GM12878 (cell line): ENCODE measurements around the gene PFKL. TPM values are rescaled to one million over a fixed set of nuclear protein-coding genes. Genes with fewer than 3 reads are reported as not detected.

Experiments used
- ATAC-seq: fragments of 200-7000 bp; cut with Tn5 transposase; 3 replicates; pipeline ENCODE4 v1.9.1; 2020; ENCODE audit warnings: mild to moderate bottlenecking, moderate library complexity
- BruUV-seq: library from RNA; stranded (reverse); fragments of 400-500 nt; replicated peaks from 2 replicates; lab custom pipeline; 2021; lab: Mats Ljungman, UMichigan
- CTCF ChIA-PET: fragments of 300-600 bp; sonication (Branson Sonifier 250); formaldehyde crosslinking; extraction: SDS; loops from one replicate; lab custom pipeline; 2021; ENCODE audit warnings: inconsistent platforms; lab: Yijun Ruan, JAX
- POLR2A ChIA-PET: fragments of 350-600 bp; formaldehyde crosslinking; extraction: SDS; loops from one replicate; lab custom pipeline; 2021; ENCODE audit warnings: inconsistent platforms; lab: Charles Lee
- RAD21 ChIA-PET: fragments of 300-600 bp; sonication (Branson Sonifier 250); formaldehyde crosslinking; loops from one replicate; lab custom pipeline; 2023; ENCODE audit warnings: antibody characterized with exemption; ENCODE audit not compliant: unreplicated experiment; lab: Charles Lee
- SMC1A ChIA-PET: fragments of 300-600 bp; sonication (Branson Sonifier 250); formaldehyde crosslinking; loops from one replicate; lab custom pipeline; 2023; ENCODE audit not compliant: unreplicated experiment, uncharacterized antibody; lab: Charles Lee
- DNase-seq: peaks from one replicate; pipeline ENCODE4 v3.0.0-alpha.2; 2011; ENCODE audit warnings: low read depth, low spot score
- FAIRE-seq: peaks from 3 replicates; lab custom pipeline; 2011; peaks lifted over from hg19 to GRCh38; lab: Jason Lieb, UNC
- H2AFZ ChIP-seq: 2 replicates; pipeline ENCODE4 v1.6.0; 2011; ENCODE audit warnings: low read depth, low read length, control low read depth; ENCODE audit not compliant: control insufficient read depth
- H3K27ac ChIP-seq: 2 replicates; pipeline ENCODE4 v1.5.1; 2011; ENCODE audit warnings: control low read depth; ENCODE audit not compliant: control insufficient read depth, insufficient read depth
- H3K27me3 ChIP-seq, 2 experiments: replicated peaks in 1 of 2; 2 replicates each; pipeline versions ENCODE4 v1.6.0 to v1.6.1; 2011; ENCODE audit warnings: low read length in 1 of 2; ENCODE audit not compliant: control insufficient read depth in 2 of 2, insufficient read depth in 2 of 2
- H3K36me3 ChIP-seq, 2 experiments: 2 replicates each; pipeline ENCODE4 v1.5.1; 2011; ENCODE audit warnings: low read length in 1 of 2; ENCODE audit not compliant: control insufficient read depth in 2 of 2, insufficient read depth in 2 of 2
- H3K4me1 ChIP-seq: 2 replicates; pipeline ENCODE4 v1.6.1; 2011; ENCODE audit warnings: mild to moderate bottlenecking, low read length, moderate library complexity, mixed read lengths; ENCODE audit not compliant: control insufficient read depth, insufficient read depth
- H3K4me2 ChIP-seq: 2 replicates; pipeline ENCODE4 v1.6.0; 2011; ENCODE audit warnings: control low read depth; ENCODE audit not compliant: control insufficient read depth, insufficient read depth
- H3K4me3 ChIP-seq: fragments of 200-600 bp; sonication (generic); 2 replicates; pipeline ENCODE4 v1.5.1; 2016
- H3K79me2 ChIP-seq: 2 replicates; pipeline ENCODE4 v1.6.0; 2011; ENCODE audit warnings: low read length; ENCODE audit not compliant: control insufficient read depth, insufficient read depth
- H3K9ac ChIP-seq: 2 replicates; pipeline ENCODE4 v1.8.0; 2011; ENCODE audit warnings: low read length, control low read depth, mixed read lengths; ENCODE audit not compliant: control insufficient read depth, insufficient read depth
- H3K9me3 ChIP-seq: replicated peaks from 3 replicates; pipeline ENCODE4 v1.5.1; 2011; ENCODE audit warnings: mild to moderate bottlenecking, low read length; ENCODE audit not compliant: control insufficient read depth, insufficient read depth
- H4K20me1 ChIP-seq: 2 replicates; pipeline ENCODE4 v1.6.0; 2011; ENCODE audit not compliant: control insufficient read depth, insufficient read depth
- FOXK2 ChIP-seq: fragments of 450-650 bp; IDR thresholded peaks from 2 replicates; pipeline ENCODE4 v1.6.1; 2017; ENCODE audit warnings: mild to moderate bottlenecking, moderate library complexity
- MAX ChIP-seq: IDR thresholded peaks from 2 replicates; pipeline ENCODE4 v1.6.1; 2012; ENCODE audit warnings: low read depth, low read length, improper control_type of control experiment
- MTA2 ChIP-seq: fragments of 450-650 bp; IDR thresholded peaks from 2 replicates; pipeline ENCODE4 v1.6.1; 2016; ENCODE audit warnings: low read depth, mild to moderate bottlenecking, moderate library complexity
- MTA3 ChIP-seq: IDR thresholded peaks from 2 replicates; pipeline ENCODE4 v1.6.1; 2012; ENCODE audit warnings: low read length, inconsistent platforms, borderline replicate concordance
- NRF1 ChIP-seq: conservative IDR thresholded peaks from 2 replicates; pipeline ENCODE4 v1.6.1; 2011; ENCODE audit warnings: mild to moderate bottlenecking, low read depth, low read length, improper control_type of control experiment
- RAD51 ChIP-seq: fragments of 450-650 bp; IDR thresholded peaks from 2 replicates; pipeline ENCODE4 v1.6.1; 2016; ENCODE audit warnings: moderate library complexity, mild to moderate bottlenecking, inconsistent platforms
- USF1 ChIP-seq: IDR thresholded peaks from 2 replicates; pipeline ENCODE4 v1.6.1; 2011; ENCODE audit warnings: borderline replicate concordance, low read depth, mild to moderate bottlenecking, moderate library complexity, mixed read lengths, low read length; ENCODE audit not compliant: insufficient read depth; ENCODE audit errors: extremely low read length
- YY1 ChIP-seq: IDR thresholded peaks from 2 replicates; pipeline ENCODE4 v1.6.1; 2011; ENCODE audit warnings: low read depth, mild to moderate bottlenecking, low read length
- WGBS: methylation state at CpG from one replicate; pipeline ENCODE4 v1.1.6; 2016; ENCODE audit warnings: low lambda C conversion rate; ENCODE audit not compliant: insufficient replicate concordance, insufficient coverage; ENCODE audit errors: missing lambda C conversion rate; 5-methylcytosine and 5-hydroxymethylcytosine counted together
- in situ Hi-C: fragments of 300-500 bp; cut with MboI; formaldehyde crosslinking; loops from 9 replicates; pipeline ENCODE4 v1.14.3; 2018; ENCODE audit warnings: mixed read lengths
- intact Hi-C: fragments of 100-400 bp; cut with micrococcal nuclease; formaldehyde crosslinking; loops from one replicate; pipeline ENCODE4 v1.14.2; 2022; ENCODE audit not compliant: unreplicated experiment
- polyA plus RNA-seq, 11 experiments: library from polyadenylated mRNA; depleted of rRNA in 4 of 11; unstranded in 6 of 11; stranded (reverse) in 5 of 11; fragments of >200 nt; fragmentation: Nextera tagmentation in 4 of 11; fragmentation: Illumina TruSeq in 1 of 11; extraction: Ambion mirVana in 4 of 11; extraction: Trizol in 1 of 11; gene quantifications; 1 replicate in 1 of 11; 2 replicates in 10 of 11; pipeline versions ENCODE4 v1.2.1 to v1.2.3, GENCODE V29; 2011 to 2016; ENCODE audit warnings: inconsistent platforms in 2 of 11, missing spikeins in 2 of 11, low read depth in 1 of 11
- total RNA-seq, 4 experiments: library from RNA; depleted of rRNA in 3 of 4; stranded (reverse); fragments of >200 nt in 3 of 4; fragmentation: Illumina TruSeq in 1 of 4; extraction: Trizol in 1 of 4; gene quantifications; 2 replicates each; pipeline versions ENCODE4 v1.2.1 to v1.2.3, GENCODE V29; 2013 to 2021

PFKL gene
- total and polyA plus RNA-seq, 10 of the 15 experiments (the other 5 are each of a cell fraction or from before 2014, with no cell fraction given), result 1.2 to 192 (median 112) TPM

DNA sequence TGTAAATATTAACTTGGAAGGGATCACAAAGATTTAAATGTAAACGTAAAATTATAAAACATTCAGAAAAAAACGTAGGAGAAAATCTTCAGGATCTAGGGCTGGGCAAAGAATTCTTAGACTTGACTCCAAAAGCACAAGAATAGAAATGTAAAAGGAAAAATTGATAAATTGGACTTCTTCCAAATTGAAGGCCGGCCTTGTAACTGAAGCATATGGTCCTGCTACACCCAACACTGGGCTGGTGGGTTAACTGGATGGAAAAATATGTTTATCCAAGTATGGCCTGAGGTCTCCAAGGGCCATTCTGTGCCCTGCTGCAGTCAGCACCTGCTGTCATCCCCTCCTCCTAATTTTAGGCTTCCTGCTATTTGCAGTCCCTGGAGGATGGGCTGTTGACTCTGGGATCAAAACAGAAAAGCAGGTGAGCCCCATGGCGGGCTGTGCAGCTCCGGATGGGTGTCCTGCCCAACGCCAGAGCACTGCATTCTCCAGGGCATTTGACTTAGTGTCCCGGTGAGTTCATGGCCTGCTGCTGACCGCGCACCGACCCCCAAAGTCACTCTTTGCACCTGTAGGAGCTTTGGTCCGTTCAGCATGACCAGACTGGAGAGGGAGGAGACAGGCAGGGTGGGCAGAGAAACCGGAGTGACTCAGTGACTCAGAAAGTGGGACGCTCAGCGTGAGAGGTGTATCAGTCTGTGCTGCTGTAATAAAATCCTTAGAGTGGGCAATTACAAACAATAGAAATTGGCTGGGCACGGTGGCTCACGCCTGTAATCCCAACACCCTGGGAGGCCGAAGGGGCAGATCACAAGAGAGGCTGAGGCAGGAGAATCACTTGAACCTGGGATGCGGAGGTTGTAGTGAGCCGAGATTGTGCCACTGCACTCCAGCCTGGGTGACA, 20.2 kb upstream of the PFKL start:
- Histone ChIP-seq H3K27me3 (no peaks in the 10 kb centered on the region), H3K27ac (no peak overlapping the region), H4K20me1 (no peaks in the 10 kb centered on the region), H3K4me2 (no peak overlapping the region), H3K79me2 (no peaks in the 10 kb centered on the region), H3K4me1 (peaks cover 6% of the 10 kb centered on the region; the same call in 1 of the 2 replicates), H2AFZ (no peak overlapping the region), H3K4me3 (no peak overlapping the region), H3K36me3 (no peaks in the 10 kb centered on the region), H3K9me3 (no peaks in the 10 kb centered on the region), H3K9ac (no peak overlapping the region)
- ChIA-PET RAD21 (no interaction called here), CTCF (interaction anchor here (1.2 kb wide), 1 partner anchor 25 kb away, joined by 3 read pairs; no protein-coding TSS in a partner anchor), POLR2A (no interaction called here), SMC1A (no interaction called here)
- no peak for ATAC-seq
- DNase-seq, result no peak
- intact Hi-C loops (no loop called here), in situ Hi-C loops (no loop called here)
- BruUV-seq, result no TSS peak
- WGBS, result 42% methylated on average over 19 of the region's 19 CpGs
- TF ChIP-seq NRF1, result no peak
- TF ChIP-seq RAD51, result no peak
- TF ChIP-seq FOXK2, result no peak
- TF ChIP-seq USF1, result no peak
- no peak for TF ChIP-seq YY1
- no peak for TF ChIP-seq MTA3
- TF ChIP-seq MAX, result no peak
- TF ChIP-seq MTA2, result no peak
- no peak for FAIRE-seq
